Measurements from ENCODE around the gene DPP10. TPM values are rescaled to one million over a fixed set of nuclear protein-coding genes. Genes with fewer than 3 reads are reported as not detected.

DPP10 gene
- total and polyA plus RNA-seq, 2 of the 13 experiments (the other 11 are each of a cell fraction or from before 2014, with no cell fraction given): 0.95 to 1.7 TPM

DNA sequence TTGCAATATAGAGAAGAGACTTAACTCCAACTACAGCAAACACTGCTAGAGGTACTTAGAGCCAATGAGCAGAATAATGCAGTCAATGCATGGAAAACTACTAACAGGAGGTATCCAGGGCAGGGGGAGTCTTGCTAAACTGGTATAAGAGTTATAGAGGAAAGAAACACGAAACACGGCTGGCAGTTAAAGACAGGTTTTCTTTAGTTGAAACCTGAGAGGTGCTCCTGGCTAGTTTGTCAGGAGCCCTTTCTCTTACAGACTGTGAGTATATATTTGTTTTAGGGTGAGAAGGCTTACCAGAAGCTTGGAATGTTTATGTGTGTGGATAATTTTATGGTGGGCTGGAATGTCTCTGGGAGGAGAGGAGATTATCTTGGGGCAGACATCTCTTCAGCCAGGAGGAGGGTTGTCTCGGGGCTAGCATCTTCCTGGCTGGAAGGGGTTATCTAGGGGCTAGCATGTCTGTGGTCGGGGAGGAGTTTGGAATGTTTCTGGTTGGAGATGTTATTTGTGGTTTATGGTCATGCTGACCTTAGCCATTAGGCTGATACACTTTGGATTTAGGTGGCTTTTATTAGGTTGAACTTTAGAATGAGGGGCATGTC is 1048.8 kb downstream of the DPP10 start (continued):
- TF ChIP-seq, protein P1, sequence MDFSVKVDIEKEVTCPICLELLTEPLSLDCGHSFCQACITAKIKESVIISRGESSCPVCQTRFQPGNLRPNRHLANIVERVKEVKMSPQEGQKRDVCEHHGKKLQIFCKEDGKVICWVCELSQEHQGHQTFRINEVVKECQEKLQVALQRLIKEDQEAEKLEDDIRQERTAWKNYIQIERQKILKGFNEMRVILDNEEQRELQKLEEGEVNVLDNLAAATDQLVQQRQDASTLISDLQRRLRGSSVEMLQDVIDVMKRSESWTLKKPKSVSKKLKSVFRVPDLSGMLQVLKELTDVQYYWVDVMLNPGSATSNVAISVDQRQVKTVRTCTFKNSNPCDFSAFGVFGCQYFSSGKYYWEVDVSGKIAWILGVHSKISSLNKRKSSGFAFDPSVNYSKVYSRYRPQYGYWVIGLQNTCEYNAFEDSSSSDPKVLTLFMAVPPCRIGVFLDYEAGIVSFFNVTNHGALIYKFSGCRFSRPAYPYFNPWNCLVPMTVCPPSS (IDR thresholded peaks at IDR 0.05): no peak
- TF ChIP-seq ZNF329 (CRISPR knock-in tag; IDR thresholded peaks at IDR 0.05; ENCODE audit: low read depth) (no peak), LBX2 (CRISPR knock-in tag; IDR thresholded peaks at IDR 0.05; ENCODE audit: borderline replicate concordance) (no peak), ZSCAN12 (CRISPR knock-in tag; IDR thresholded peaks at IDR 0.05) (no peak)

DNA sequence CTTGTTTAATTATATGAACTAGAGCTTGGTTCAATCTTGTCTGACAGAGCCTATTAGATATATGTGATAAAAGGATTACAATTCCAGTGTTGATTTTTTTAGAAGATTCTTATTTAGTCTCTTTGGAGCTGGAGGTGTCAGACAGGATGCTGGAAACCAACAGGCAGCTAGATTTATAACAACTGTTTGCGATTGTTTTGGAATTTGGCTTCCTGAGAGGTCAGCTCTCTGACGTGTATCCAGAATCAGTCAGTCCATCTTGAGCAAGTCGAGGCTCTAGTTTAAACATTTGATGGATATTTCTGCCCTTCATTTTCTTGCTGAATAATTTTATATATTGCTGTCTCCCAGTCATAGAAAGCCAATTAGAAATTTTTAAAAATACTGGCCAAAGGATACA is 1062.9 kb downstream of the DPP10 start:
- no peak overlapping the region for H3K27ac ChIP-seq (ENCODE audit: extremely low read length, insufficient read depth, low read length)
- ATAC-seq (no peak), FAIRE-seq (no peak), DNase-seq (ENCODE audit: low spot score) (no peak)
- CTCF ChIA-PET (ENCODE audit: low intra/inter-chr PET ratio, low total read pairs): no interaction called here
- H3K79me2 ChIP-seq (ENCODE audit: insufficient read depth, low read length): no peaks in the 10 kb centered on the region
- no peak overlapping the region for H3K4me3 ChIP-seq (replicated peaks in 1 of 3; ENCODE audit: insufficient read depth in 1 of 3, low read depth in 2 of 3, low read length in 3 of 3)
- no peaks in the 10 kb centered on the region for H4K20me1 ChIP-seq (ENCODE audit: insufficient read depth, low read length)
- POLR2A ChIA-PET: no interaction called here
- TF ChIP-seq REPIN1 (CRISPR knock-in tag; IDR thresholded peaks at IDR 0.05; ENCODE audit: borderline replicate concordance, low read depth): no peak
- no peaks in the 10 kb centered on the region for H3K36me3 ChIP-seq (replicated peaks in 1 of 2; ENCODE audit: control insufficient read depth in 1 of 2, insufficient read depth in 2 of 2, low read length in 2 of 2)
- no peak overlapping the region for H2AFZ ChIP-seq (ENCODE audit: low read length)
- BruUV-seq (replicated peaks): no TSS peak
- no peaks in the 10 kb centered on the region for H3K4me1 ChIP-seq (ENCODE audit: insufficient read depth, low read length)
- H3K4me2 ChIP-seq (ENCODE audit: low read depth, low read length): no peak overlapping the region
- peaks cover 90% of the 10 kb centered on the region for H3K9me3 ChIP-seq (ENCODE audit: low read length)
- H3K9ac ChIP-seq (ENCODE audit: insufficient read depth, low read depth, low read length): no peak overlapping the region
- intact Hi-C loops (cut with micrococcal nuclease; ENCODE audit: unreplicated experiment) (no loop called here), in situ Hi-C loops (cut with HindIII; ENCODE audit: extremely low pct_ligation_motif_present, low pct_unique_long_range_greater_than_20kb) (no loop called here)
- WGBS (ENCODE audit: low lambda C conversion rate): 40% methylated on average over 3 of the region's 3 CpGs
- no peaks in the 10 kb centered on the region for H3K27me3 ChIP-seq (ENCODE audit: control insufficient read depth in 1 of 2, insufficient read depth in 2 of 2, low read length in 2 of 2)

All from HepG2 (cell line).